Thyroid gland (tissue), 4 donors: ENCODE data around the gene NUDT3.

ENCODE experiments used
- POLR2A ChIP-seq, 2 donors: fragments of 450-650 bp; IDR thresholded peaks; one replicate each; pipeline ENCODE4 v1.6.1; 2017; ENCODE audit warnings: antibody characterized with exemption in 2 of 2, mild to moderate bottlenecking in 2 of 2, moderate library complexity in 1 of 2
- TF ChIP-seq, protein P1 (sequence below), 6 experiments: fragments of 200-600 bp in 3 of 6; fragments of 450-650 bp in 3 of 6; sonication (generic) in 3 of 6; IDR thresholded peaks; one replicate each; pipeline ENCODE4 v1.5.1; 2016 to 2019; ENCODE audit warnings: antibody characterized with exemption in 6 of 6, mild to moderate bottlenecking in 2 of 6, inconsistent platforms in 1 of 6, moderate library complexity in 1 of 6

DNA sequence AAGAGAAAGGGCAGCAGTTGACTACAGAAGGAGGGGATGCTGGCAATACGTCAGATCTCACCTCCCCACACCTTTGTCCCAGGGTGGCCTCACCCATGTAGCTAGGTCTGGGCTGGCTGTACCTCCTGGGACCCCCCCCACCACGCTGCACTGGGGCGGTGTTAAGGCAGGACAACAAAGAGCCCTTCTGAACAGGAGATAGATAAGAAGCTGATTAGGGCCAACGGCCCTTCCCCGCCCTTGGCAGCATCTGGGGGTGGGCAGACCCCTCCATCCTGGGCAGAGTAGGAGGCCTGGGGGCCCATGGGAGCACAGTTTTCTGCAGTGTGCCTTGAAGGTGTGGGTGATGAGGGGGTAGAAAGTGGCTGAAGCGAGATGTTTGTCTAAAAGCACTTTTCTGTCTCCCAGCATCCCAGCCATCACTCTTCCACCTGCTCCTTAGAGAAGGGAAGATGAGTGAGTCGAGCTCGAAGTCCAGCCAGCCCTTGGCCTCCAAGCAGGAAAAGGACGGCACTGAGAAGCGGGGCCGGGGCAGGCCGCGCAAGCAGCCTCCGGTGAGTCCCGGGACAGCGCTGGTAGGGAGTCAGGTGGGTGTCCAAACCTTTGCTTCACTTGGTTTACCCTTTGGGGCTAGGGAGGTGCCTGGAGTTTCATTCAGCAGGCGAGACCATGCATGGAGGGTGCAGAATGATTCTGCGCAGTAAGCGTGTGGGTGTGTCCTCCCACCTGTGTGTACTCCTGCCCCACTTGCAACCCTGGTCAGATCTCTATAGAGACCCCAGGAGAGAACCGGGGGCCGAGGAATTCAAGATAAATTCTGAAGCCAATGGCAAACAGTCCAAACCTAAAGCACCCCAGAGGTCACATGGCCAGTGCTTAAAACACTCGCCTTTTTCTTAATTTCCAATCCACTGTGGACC is 151.9 kb downstream of the NUDT3 start:
- TF ChIP-seq, protein P1, sequence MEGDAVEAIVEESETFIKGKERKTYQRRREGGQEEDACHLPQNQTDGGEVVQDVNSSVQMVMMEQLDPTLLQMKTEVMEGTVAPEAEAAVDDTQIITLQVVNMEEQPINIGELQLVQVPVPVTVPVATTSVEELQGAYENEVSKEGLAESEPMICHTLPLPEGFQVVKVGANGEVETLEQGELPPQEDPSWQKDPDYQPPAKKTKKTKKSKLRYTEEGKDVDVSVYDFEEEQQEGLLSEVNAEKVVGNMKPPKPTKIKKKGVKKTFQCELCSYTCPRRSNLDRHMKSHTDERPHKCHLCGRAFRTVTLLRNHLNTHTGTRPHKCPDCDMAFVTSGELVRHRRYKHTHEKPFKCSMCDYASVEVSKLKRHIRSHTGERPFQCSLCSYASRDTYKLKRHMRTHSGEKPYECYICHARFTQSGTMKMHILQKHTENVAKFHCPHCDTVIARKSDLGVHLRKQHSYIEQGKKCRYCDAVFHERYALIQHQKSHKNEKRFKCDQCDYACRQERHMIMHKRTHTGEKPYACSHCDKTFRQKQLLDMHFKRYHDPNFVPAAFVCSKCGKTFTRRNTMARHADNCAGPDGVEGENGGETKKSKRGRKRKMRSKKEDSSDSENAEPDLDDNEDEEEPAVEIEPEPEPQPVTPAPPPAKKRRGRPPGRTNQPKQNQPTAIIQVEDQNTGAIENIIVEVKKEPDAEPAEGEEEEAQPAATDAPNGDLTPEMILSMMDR (IDR thresholded peaks at IDR 0.05): no peak
- no peak for TF ChIP-seq POLR2A (IDR thresholded peaks at IDR 0.05)
